Myometrial cell (primary cell): ENCODE measurements around the gene SLC23A2. TPM values are rescaled to one million over a fixed set of nuclear protein-coding genes. Genes with fewer than 3 reads are reported as not detected.

Experiments used
- total RNA-seq: library from RNA; depleted of rRNA; stranded (reverse); fragments of >200 nt; gene quantifications from 2 replicates; pipeline ENCODE4 v1.2.3, GENCODE V29; 2015

The SLC23A2 gene
- total RNA-seq = 4.3 and 5.5 TPM in 2 replicates

GRCh38 chr20:5001174-5002076, at the start of gene SLC23A2:
Gene SLC23A2 (minus strand): TSS chr20:5001510. CDS start chr20:4932562, 68,948 bp downstream.

Other genes with a start within 250 kb of the SLC23A2 start
- gene RASSF2, start 177.9 kb downstream of the SLC23A2 start, total RNA-seq = 0.29 TPM in 1 of 2 replicates, not detected in the other
- 140 and 152 TPM in 2 replicates for gene TMEM230, start 111.6 kb upstream of the SLC23A2 start, total RNA-seq
- 187 and 216 TPM in 2 replicates for gene PCNA, start 118.4 kb upstream of the SLC23A2 start, total RNA-seq
- 23.9 and 28.4 TPM in 2 replicates for gene CDS2, start 125.5 kb upstream of the SLC23A2 start, total RNA-seq